Activated CD8-positive, alpha-beta memory T cell treated with anti-CD3 and anti-CD28 coated beads, Interleukin-2, amount 50 U/mL, for 1 hour (primary cell): ENCODE results near the gene MEDAG.

ENCODE experiments used
- DNase-seq: peaks from one replicate; pipeline ENCODE4 v3.0.0-alpha.2; 2020; ENCODE audit errors: extremely low read depth

The MEDAG gene

DNA sequence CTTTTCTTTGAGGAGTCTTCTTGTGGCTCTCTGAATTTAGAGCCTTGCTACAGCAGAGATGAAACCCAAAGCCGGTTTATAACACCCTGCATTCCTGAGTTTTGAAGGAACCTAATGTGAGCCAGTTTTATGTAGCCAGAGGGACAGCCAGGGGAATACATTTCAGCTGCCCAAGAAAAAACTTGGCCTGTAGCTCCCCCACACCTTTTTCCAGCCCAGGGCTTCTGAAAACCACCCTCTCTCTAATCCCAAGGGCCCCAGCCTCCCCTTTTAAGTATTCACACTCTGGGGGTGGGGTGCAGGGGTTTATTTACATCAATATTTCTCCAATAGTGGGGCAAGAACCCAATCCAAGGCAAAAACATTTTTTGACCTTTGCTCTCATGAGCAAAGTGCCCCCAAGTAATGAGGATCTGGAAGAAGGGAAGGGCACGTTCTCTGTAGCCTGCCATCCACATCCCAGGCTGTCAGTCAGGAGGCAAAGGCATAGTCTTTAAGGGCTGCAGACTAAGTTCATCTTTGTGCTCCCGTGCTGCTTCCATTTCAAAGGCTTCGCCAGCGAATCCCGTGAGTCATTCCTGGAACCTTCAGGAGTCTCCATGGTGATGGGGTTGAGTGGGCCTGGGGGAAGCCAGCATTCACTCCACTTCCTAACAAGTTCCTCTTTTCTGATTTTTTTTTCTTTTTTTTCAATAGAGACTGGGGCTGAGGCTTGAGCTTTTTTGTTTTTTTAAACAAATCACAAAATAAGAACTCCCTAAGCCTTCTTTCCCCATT is 33.2 kb upstream of the MEDAG start:
- no peak for DNase-seq

DNA sequence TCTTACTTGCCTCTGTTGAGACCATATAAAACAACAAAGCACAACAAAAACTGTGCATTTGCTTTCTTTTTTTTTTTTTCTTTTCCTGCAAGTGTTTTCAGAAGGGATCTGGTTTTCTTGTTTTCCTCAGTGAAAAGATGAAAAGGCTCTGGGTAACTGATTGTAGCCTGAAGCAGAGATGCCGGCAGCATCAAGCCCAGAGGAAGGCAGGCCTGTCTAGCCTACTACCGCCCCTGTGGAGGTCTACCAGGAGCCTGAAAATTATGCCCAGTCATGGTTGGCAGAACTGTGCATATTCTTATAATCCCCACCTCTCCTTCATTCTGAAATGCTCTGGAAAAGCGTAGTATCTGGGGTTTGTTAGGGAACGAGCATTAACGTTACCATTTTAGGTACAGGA is 32.6 kb upstream of the MEDAG start:
- no peak for DNase-seq

DNA sequence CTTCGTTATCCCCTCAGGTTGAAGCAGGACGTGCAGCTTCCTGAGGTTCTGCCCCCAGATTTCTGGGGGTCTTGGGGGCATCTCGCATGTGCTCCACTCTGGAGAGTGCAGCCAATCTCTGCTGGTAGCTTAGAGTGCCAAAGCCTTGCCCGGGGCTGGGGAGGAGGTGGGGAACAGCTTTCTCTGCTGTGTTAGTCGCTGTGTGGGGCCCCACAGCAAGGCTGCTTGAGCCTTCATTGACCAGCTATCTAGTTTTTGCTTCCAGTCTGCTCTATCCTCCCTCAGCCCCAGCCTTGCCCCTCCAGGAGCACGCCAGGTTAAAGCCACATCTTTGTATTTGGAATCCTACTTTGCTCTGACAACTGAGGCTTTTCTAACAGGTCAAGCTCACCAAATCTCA is 32.0 kb upstream of the MEDAG start:
- DNase-seq = no peak

DNA sequence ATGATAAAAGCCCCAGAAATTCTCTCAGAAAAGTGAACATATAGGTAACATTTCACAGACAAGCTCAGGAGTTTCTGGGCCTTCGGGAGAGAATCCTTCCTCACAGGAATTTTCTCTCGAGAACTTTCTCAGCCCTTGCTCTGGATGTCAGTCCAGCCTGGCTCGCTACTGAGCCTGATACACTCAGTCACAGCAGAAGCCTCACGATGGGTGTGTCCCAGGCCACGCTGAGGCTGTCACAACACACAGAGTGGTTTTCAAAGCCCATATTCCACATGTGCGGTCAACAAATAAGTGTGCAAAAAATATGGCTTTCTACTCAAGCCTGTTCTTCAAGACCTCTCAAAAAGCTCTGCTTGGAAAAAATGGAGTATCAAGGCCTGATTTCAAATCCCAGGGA is 31.5 kb upstream of the MEDAG start:
- DNase-seq = no peak

DNA sequence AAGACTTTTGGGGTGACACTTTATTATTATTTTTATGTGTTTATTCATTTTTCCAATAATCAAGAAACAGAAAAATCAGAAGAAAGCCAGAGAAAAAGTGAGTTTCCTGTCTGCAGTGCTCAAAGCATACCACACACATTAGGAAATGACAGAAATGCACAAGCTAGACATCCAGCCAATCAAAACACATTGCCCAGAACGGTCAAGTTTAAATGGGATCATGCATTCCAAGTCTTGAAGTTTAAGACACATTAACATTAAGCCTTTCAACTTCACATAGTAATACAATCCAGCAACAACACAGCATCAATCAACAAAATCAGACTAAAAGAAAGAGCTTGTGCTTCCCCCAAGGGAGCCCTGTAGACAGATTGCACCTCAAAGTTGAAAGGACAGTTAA is 28.7 kb upstream of the MEDAG start:
- no peak for DNase-seq

DNA sequence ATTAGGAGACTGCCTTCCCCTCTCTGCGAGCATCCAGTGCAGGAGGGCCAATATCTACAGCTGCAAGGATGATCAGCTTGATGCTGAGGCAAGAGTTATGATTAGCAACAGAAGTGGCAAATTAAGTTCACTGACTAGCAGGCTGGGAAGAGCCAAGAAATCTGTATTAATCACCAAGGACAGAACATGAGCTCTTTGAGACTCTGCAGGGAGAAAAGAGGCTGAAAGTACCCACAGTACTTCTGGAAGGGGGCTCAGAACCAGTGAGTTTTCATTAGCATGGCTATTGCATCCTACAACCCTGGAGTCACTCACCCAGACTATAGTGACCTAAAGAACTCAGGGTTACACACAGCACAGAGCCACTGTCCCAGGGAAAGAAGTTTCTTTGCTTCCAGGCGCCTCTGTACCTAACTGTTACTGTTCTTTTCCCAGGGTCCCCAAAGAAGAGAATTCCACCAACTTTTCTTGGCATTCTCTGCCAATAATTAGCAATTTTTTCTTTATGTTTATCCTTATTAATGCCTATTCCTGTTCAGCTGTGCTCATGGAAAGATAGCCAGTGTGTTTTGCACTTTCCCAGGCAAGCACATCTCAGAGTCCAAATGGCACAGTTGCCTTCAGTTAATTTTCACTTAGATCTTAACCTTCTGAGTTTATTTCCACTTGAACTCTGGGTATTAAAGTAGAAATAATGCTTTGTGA is 25.8 kb upstream of the MEDAG start:
- DNase-seq = no peak

DNA sequence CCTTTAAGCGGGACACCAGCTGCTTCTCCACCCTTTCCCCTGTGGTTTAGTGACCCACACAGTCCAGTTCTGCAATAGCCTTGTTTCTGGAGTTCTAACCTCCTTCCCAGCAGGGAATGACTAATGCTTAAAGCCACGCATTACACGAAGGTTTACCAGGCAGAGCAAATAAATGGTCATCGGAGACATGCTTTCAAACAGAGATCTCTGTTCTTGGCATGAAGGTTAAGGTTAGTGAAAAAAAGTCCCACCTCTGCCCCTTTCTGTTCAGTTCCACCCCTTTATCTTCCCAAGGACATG is 25.3 kb upstream of the MEDAG start:
- DNase-seq = no peak

DNA sequence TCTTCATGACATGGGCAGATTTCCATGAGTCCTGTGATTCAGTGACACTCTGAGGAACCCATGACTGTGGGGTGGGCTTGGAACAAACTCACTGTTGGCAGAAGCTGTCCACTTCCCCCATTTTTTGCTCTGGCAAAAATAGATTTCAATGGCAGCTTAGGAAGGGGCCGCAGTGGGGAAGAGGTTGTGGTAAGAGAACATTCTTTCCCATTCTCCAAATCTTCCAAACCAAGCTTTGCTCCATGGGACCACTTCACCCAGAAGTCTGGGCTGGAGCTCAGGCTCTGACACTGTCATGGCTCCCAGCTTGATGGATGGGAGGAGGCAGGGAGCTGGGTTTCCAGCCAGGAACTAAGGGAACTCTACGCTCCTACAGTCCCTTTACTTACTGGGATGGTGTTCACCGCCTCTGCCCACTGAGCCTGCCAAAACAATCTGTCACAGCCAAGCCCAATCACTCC is 24.9 kb upstream of the MEDAG start:
- DNase-seq = no peak

DNA sequence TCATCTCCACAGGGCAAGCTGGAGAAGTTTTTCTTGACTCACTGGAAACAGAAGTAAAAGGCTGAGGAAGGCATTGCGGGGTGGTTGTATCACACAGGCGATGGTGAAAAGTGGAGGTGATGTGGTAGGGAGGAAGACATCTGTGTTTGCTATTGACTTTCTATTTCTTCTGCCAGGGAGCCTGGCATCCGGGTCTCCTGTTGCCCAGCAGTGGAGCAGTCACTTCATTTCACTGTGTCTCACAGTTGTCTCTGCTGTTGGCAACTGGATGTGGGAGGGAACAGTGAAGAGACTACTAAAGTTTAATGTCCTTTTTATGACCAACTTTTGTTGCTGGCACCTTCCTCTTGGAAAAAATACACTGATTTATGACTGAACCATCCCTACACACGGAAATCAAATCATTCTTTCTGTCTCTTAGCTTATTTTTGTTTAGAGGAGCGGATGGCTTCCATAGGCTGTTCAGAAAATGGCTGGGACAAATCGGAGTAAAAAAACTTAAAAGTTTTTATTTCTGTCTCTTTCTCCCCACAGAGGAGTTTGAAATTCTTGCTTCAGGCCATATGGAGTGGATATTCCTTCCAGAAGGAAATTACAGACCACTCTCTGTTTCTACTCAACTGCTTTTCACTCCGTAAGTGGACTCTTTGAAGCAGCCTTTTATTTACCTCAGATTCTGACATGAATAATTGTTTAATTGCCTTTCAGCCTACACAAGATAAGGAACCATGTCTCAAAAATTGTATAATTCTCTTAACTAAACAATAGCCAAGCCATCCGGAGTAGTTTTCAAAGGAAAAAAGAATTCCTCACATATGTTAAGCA is 23.8 kb upstream of the MEDAG start:
- DNase-seq = no peak

DNA sequence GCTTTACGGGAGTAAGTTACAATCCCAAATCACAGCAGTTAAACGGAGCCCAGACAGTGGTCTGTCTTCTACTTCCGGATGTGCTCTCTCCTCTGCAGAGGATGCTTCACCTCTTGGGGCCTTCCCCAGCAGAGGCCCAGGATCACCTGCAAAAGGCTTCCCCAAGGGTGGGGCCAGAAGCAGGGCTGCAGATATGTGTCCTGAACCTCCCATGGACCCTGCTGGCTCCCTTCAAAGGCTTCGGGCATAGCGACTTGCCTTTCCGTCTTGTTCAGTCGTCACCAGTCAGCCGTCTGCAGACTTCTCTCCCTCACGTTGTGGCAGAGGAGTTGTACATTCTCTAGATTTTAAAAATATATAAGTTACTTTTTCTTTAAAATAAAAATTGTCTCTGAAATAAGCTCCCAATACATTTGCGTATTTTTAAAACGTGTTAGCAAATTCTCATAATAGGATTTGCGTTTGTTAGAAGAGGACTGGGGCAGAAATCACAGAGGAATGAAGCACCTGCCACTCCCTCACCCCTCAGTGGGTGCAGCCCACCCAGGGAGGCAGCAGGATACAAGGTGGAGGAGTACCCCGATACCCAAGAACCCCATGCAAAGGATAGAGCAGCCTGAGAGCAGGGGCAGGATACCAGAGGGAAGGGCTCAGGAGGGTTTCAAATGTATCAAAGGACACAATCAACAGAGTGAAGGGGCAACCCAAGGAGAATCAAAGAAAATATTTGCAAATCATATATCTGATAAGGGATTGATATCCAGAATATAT is 22.9 kb upstream of the MEDAG start:
- no peak for DNase-seq

DNA sequence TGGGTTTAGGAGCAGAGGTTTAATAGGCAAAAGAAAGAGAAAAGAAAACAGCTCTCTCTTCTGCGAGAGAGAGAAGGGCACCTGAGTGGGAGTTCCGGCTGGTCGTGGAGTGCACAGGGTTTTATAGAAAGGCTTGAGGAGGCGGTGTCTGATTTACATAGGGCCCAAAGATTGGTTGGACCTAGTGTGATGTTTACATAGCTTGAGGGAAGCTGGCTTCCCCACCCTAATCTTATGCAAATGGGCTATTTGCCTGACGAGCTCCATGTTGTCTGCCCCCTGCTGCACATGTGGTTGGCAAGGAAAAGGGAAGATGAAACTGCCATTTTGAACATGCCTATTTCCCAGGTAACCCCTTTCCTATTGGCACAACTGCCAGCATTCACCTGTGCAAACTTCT is 21.5 kb upstream of the MEDAG start:
- no peak for DNase-seq

DNA sequence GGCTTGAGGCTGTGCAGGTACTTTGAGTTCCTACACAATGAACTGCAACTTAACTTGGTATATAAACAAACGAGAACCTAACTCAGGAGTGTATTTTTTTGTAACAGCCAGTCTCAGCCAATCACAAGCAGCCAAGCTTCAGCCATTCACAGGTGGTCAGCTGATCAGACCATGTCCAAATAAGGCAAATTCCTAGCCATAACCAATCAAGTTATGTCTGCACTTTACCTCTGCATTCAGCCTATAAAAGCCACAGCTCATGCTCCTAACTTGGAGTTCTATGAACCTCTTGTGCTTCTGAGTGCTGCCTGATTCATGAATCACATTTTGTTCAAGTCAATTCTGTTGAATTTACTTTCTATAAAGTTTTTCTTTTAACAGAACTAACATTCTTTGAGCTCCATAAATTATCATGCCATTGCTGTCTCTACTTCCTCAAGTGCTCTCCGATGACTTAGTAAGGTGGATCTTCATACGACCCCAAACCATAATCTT is 16.8 kb upstream of the MEDAG start:
- DNase-seq = no peak

DNA sequence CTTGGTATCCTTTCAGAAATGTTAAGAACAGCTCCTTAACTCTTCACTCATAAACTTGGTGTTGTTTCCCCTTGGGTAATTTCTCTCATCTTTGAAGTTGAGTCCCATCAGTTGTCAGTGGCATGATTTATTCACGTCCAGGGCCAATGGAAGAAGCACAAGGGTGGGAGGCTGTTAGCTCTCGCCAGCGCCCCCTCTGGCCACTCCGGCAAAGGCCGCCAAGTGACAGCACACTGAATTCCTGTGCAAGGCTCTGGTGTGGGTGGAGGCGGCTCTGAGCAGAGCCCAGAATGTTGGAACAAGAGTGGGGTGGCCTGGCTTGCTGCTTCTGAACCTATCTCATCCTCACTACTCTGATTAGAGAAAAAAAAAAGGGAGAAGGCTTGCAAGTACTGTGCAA is 13.1 kb upstream of the MEDAG start:
- DNase-seq = no peak

DNA sequence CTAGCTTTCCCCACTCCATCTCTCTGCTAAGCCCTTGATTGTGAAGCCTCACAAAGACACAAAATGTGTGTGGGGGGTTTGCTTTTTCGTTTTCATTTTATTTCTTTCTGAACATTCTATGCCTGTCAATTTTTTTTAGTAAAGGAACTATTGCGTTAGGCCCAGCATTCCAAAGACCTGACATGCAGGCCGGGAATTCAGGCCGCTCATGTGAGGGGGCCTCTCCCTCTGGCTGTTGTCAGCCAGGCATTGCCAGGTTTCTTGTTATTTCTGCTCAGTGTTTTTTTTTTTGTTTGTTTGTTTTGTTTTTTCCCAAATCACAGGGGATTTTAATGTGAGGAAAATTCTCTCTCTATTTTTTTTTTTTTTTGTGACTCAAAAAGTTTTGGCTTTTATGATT is 10.3 kb upstream of the MEDAG start:
- no peak for DNase-seq

DNA sequence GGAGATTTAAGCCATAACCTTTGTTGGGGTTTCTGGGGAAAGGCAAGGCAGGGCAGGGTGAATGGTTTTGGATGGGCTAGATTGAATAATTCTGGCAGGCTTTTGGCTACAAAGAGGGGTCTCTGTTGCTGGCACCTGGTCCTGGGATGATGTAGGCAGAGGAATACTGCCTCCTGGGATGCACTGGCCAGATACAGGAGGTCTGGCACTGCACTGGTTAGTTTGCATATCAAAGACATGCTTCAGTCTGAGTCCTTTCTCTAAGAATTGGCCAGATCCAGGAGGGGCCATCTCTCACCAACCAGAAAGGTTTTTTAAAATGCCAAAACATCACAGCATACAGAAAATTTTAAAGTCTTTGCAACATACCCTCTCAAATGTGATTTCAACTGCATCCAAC is 8.0 kb upstream of the MEDAG start:
- DNase-seq = no peak

DNA sequence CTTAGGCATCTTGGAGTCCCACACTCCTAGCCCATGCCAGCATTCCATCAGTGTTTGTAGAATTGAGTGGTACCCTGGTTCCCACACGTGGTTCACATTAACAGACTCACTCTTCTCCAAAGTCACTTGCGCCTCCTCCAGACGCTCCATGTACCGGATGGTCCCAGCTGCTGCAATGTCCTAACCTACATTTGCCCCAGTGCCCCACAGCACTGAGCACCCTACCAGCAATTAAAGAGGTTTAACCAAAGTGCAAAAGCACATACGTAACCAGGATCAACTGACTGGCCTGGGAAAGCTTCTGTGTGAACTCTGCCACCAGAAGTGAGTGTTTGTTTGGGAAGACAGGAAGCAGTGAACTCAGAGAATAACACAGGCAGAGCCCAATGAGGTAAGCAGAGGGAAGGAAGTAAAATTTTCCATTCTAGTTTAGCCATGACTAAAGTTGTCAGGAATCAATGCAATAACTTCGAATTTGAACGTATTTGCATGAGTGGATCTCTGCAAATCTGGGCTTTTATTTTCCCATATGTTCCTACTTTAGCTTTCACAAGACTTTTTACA is 7.3 kb upstream of the MEDAG start:
- DNase-seq = no peak

DNA sequence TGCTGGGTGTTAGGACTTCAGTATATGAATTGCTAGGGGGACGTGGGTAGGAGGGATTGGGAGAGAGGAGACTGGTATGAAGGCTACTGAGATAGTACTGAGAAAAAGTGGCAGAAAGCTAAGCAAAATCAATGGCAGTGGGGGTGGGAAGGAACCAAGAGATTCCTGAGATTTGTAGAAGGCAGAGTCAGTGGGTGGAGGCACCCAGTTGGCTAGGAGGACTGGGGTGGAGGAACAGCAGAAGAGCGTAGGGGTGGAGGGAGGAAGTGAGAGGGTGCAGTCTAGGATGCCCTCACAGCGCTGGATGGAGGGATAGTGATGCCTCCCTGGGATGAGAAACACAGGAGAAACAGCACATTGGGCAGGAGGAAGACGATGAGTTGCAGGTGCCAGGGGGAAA is 5.6 kb upstream of the MEDAG start:
- no peak for DNase-seq

DNA sequence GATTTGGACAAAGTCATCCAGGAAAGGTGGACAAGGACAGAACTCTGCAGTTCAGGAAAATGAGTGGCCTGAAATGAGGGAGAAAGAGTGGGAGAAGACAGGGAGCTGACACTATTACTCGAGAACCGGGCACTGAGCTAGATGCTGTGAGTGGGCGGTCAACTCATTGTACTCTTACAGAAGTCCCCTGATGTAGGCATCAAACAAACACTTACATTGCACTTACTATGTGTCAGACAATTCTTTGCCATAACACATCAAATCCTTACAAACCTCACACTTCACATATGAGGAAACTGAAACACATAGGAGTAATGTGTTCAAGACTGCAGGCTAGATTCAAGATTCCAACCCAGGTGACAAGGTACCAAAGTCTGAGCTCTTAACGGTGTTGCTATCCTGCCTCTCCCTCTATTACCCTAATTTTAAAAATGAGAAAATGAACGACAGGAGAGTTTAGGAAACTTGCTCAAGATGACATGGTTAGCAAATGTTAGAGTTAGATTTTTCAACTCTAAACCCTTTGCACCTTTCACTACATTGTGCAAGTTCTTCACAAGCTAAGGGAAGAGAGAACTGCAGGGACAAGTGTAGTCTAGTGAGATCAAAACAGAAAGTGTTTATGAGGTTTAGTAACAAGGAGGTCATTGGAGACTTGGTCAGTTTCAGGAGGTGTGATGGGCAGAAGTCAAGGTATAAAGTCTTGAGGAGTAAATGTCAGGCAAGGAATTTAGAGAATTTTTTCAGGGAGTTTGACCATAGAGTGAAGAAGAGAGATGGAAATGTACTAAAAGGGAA is 4.9 kb upstream of the MEDAG start:
- no peak for DNase-seq

DNA sequence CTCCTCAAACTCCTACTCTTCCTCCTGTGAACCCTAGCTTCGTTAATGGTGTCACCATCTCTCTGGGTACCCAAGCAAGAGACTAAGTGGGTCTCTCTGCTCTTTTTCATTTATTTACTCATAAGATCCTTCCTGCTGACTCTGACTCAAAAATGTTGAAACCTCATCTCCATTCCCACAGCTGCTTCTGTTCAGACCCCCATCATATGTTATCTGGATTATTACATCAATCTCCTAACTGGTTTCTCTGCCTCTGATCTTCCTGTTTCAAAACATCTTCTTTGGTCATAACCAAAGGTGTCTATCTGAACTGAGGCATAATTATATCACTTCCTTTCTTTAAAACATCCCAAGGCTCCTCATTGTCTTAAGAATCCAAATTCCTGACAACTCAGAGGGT is 2.0 kb upstream of the MEDAG start:
- DNase-seq = no peak

DNA sequence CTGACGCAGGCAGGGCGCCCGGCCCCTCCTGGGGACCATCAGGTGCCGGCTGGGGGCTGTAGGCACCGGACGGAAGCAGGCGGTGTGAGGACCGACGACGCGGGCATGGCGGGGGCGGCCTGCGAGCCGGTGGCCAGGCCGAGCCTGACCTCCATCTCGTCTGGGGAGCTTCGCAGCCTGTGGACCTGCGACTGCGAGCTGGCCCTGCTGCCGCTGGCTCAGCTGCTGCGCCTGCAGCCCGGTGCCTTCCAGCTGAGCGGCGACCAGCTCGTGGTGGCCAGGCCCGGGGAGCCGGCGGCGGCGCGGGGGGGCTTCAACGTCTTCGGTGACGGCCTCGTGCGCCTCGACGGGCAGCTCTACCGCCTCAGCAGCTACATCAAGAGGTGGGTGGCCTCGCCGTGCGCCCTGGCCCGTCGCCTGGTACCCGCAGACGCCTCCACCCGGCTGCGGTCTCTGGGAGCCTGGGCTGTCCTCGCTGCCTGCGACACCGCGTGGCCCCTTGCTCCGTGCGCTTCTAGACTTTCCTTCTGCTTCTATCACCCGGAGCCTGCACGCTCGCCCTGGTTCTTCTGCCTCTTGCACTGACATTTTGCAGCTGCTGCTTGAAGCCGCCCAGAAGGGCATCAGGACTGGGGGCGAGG is 460 bp downstream of the MEDAG start:
- DNase-seq = no peak
